IPS-15b (cell line): Measurements from ENCODE around the gene ADGB.
"Not testable (repeated sequence)": the region's sequence is repeated elsewhere in the genome, so short reads cannot be mapped to it uniquely, and the experiment has no call there.

Source experiments
- H3K27me3 ChIP-seq: one replicate; pipeline ENCODE4 v1.6.1; 2013; ENCODE audit warnings: low read length; ENCODE audit not compliant: control insufficient read depth, insufficient read depth
- H3K36me3 ChIP-seq: one replicate; pipeline ENCODE4 v1.6.1; 2013; ENCODE audit warnings: low read length; ENCODE audit not compliant: control insufficient read depth, insufficient read depth
- H3K4me1 ChIP-seq: one replicate; pipeline ENCODE4 v1.6.1; 2013; ENCODE audit warnings: mild to moderate bottlenecking, low read length; ENCODE audit not compliant: control insufficient read depth, insufficient read depth
- H3K4me3 ChIP-seq: one replicate; pipeline ENCODE4 v1.5.1; 2013; ENCODE audit warnings: low read depth, low read length
- H3K9ac ChIP-seq: one replicate; pipeline ENCODE4 v1.6.1; 2013; ENCODE audit warnings: low read depth, mild to moderate bottlenecking, low read length
- H3K9me3 ChIP-seq: one replicate; pipeline ENCODE4 v1.6.1; 2013; ENCODE audit warnings: mild to moderate bottlenecking, low read length; ENCODE audit not compliant: control insufficient read depth, insufficient read depth

ADGB gene

GRCh38 chr6:146833157-146833556 lies 234.4 kb downstream of the ADGB start:
- Histone ChIP-seq H3K36me3 (no peaks in the 10 kb centered on the region), H3K4me1 (peaks cover 13% of the 10 kb centered on the region), H3K27me3 (no peaks in the 10 kb centered on the region), H3K9ac (no peak overlapping the region), H3K9me3 (no peaks in the 10 kb centered on the region), H3K4me3 (no peak overlapping the region)

DNA sequence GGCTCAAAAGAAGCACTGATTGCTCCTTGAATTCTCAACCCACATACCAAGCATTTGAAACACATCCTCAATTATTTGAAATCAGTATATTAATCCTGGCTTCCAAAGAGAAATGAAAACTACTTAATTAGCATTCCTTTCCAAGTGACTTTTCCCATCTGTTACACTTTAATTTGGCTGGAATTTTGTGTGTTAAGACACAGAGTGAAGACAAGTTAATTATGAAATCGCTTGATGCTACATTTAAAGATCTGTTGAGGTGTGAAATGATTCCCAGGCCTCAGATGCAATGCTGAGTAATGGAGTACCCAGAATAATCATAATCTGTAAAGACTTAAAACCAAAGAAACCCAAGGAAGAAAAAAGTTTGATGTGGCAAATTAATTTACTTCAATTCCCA lies 241.4 kb downstream of the ADGB start:
- H3K36me3 ChIP-seq, result no peaks in the 10 kb centered on the region
- no peaks in the 10 kb centered on the region for H3K4me1 ChIP-seq
- H3K9ac ChIP-seq, result no peak overlapping the region
- no peaks in the 10 kb centered on the region for H3K27me3 ChIP-seq
- no peak overlapping the region for H3K4me3 ChIP-seq
- no peaks in the 10 kb centered on the region for H3K9me3 ChIP-seq

DNA sequence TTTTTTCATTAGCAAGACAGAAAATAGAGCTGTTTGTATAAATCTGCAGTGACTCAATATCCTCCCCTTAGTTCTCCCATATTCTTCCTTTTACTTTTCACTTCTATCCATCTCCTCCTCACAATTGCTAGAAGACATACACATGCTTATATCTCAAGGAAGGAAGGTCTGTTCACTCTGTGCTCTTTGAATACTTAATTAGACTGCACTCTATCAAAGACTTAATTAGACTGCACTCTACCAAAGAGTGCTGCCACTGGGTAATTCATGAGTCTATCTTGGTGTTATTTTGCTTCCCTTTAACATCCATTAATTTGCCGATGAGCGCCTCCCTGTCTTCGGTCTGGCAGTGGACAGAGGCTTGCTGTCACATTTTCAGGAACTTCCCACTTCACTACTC lies 241.9 kb downstream of the ADGB start:
- Histone ChIP-seq H3K4me3 (no peak overlapping the region), H3K27me3 (no peaks in the 10 kb centered on the region), H3K36me3 (no peaks in the 10 kb centered on the region), H3K9ac (no peak overlapping the region), H3K9me3 (no peaks in the 10 kb centered on the region), H3K4me1 (no peaks in the 10 kb centered on the region)

DNA sequence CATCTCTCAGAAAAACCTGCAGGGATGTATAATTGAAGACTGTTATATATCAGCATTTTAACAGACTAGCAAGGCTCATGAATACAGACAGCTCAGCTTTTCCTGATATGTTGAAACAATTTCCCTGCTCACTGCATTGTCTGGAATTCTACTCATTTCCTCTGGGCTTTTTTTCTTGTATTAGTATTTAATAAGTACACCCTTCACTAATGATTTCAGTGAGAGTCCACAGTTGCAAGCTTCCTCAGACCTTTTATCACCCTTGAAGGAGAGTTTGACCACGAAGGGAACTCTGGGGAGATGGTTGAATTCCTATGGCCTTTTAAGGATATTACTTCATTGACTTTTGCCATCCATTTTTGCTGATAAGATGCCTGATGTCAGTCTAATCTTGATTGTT lies 248.7 kb downstream of the ADGB start:
- no peaks in the 10 kb centered on the region for H3K9me3 ChIP-seq
- H3K36me3 ChIP-seq, result no peaks in the 10 kb centered on the region
- no peak overlapping the region for H3K4me3 ChIP-seq
- no peaks in the 10 kb centered on the region for H3K27me3 ChIP-seq
- no peak overlapping the region for H3K9ac ChIP-seq
- H3K4me1 ChIP-seq, result peaks cover 3% of the 10 kb centered on the region

- Histone ChIP-seq H3K9ac (peak overlapping the region; percentile 26), H3K9me3 (no peaks in the 10 kb centered on the region), H3K4me1 (peaks cover 3% of the 10 kb centered on the region), H3K4me3 (no peak overlapping the region), H3K27me3 (no peaks in the 10 kb centered on the region), H3K36me3 (no peaks in the 10 kb centered on the region)
Measured at GRCh38 chr6:146850238-146850896, 251.6 kb downstream of the ADGB start.

- Histone ChIP-seq H3K9me3 (no peaks in the 10 kb centered on the region), H3K9ac (peak overlapping the region; percentile 26), H3K4me3 (no peak overlapping the region), H3K27me3 (no peaks in the 10 kb centered on the region), H3K36me3 (no peaks in the 10 kb centered on the region), H3K4me1 (peaks cover 3% of the 10 kb centered on the region)
Measured at GRCh38 chr6:146850981-146851380, 252.2 kb downstream of the ADGB start.

DNA sequence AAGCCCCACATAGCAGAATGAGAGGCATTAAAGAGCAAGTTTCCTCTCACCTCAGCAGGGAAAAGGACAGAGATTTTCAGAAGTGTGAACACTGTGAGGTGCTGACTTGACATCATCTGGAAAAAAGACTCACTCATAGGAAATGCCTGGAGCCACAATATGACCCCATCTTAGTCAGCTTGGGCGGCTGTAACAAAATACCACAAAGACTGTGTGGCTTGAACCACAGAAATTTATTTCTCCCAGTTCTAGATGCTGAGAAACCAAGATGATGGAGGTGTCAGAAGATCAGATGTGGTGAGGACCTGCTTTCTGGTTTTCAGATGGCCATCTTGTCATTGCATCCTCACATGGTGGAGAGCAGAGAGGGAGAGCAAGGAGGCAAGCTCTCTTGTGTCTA lies 253.1 kb downstream of the ADGB start:
- H3K27me3 ChIP-seq, result no peaks in the 10 kb centered on the region
- H3K9me3 ChIP-seq, result no peaks in the 10 kb centered on the region
- no peak overlapping the region for H3K9ac ChIP-seq
- H3K4me3 ChIP-seq, result no peak overlapping the region
- peaks cover 3% of the 10 kb centered on the region for H3K4me1 ChIP-seq
- no peaks in the 10 kb centered on the region for H3K36me3 ChIP-seq

DNA sequence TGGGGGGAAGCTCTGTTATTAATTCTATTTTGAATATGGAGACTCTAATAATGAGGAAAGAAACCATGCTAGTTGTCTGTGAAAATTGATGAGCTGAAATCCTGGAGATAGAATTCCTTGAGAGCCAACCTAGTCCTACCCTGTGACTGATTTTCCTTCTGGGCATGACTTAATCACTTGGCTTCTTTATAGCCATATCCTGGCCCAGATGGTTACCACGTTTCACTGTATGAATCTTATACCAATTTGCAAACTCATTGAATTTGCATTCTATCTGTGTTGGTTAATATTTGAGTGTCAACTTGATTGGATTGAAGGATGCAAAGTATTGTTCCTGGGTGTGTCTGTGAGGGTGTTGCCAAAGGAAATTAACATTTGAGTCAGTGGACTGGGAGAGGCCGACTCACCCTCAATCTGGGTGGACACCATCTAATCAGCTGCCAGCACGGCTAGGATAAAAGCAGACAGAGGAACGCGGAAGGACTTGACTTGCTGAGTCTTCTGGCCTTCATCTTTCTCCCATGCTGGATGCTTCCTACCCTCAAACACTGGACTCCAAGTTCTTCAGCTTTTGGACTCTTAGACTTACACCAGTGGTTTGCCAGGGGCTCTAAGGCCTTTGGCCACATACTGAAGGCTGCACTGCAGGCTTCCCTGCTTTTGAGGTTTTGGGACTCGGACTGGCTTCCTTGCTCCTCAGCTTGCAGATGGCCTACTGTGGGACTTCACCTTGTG lies 255.9 kb downstream of the ADGB start:
- not testable (repeated sequence) for H3K4me1 ChIP-seq, H3K4me3 ChIP-seq, H3K9me3 ChIP-seq, H3K27me3 ChIP-seq, H3K36me3 ChIP-seq, H3K9ac ChIP-seq

DNA sequence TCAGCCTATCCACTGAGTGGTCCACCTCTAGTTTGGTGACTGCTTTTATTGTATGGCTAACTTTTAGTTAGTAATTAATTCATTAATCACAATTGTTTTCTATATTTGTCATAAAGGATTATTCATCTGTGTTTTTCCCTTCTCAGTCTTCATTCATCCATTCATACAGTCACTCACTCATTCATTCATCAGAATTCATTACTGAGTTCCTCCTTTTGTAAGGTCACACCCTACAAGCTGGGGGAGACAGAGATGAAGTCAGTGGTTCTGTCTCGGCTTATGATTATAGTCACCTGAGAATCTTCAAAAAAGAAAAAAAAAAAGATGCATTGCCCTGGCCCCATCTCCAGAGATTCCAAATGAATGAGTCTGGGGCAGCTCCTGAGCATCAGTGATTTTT lies 257.1 kb downstream of the ADGB start:
- Histone ChIP-seq H3K4me1 (peaks cover 3% of the 10 kb centered on the region), H3K9me3 (no peaks in the 10 kb centered on the region), H3K27me3 (no peaks in the 10 kb centered on the region), H3K36me3 (no peaks in the 10 kb centered on the region), H3K9ac (no peak overlapping the region), H3K4me3 (no peak overlapping the region)

DNA sequence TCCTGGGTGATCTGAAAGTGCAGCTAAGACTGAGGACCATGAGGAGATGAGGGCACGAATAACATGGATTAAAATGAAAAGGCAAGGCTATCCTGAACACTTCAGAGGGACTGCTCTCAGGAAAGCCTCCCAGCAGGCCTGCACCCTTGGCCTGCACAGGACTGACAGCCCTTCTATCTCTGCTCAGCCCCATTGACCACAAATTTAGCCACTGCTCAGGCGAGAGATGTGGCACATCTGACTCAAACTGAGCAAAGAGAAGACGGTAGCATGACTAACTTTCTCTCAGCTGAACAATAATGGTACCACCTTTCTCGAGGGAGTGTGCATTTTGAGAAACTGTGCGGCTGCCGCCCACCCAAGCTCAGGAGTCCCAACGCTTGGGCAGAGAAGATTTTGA lies 257.5 kb downstream of the ADGB start:
- Histone ChIP-seq H3K4me1 (peaks cover 3% of the 10 kb centered on the region), H3K9ac (no peak overlapping the region), H3K36me3 (no peaks in the 10 kb centered on the region), H3K27me3 (no peaks in the 10 kb centered on the region), H3K9me3 (no peaks in the 10 kb centered on the region), H3K4me3 (no peak overlapping the region)

- Histone ChIP-seq H3K4me3 (peak overlapping the region; percentile 55), H3K9me3 (no peaks in the 10 kb centered on the region), H3K36me3 (no peaks in the 10 kb centered on the region), H3K27me3 (no peaks in the 10 kb centered on the region), H3K9ac (peak overlapping the region; percentile 32), H3K4me1 (peaks cover 3% of the 10 kb centered on the region)
Measured at GRCh38 chr6:146857180-146857979, 258.6 kb downstream of the ADGB start.

DNA sequence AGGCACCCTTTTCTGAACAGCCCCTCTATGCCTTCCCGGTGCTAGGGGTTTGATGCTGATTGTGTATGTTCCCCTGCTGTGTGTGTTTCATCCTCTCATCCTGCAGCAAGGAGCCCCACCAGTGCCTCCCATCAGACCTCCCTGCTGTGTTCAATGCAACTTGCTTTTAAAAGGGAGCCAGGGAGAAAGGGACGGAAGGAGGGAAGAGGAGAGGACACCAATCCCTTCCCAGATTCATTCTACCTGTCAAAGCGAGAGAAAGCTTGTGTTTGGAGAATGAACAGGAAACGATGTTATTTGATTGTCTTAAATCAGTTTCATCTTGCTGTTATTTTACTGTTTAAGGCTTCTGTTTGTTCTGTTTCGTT lies 259.2 kb downstream of the ADGB start:
- Histone ChIP-seq H3K27me3 (no peaks in the 10 kb centered on the region), H3K9ac (peak overlapping the region; percentile 32), H3K9me3 (no peaks in the 10 kb centered on the region)

More for the DNA sequence above, 259.2 kb downstream of the ADGB start:
- peaks cover 3% of the 10 kb centered on the region for H3K4me1 ChIP-seq
- H3K36me3 ChIP-seq, result no peaks in the 10 kb centered on the region
- peak overlapping the region; percentile 55 for H3K4me3 ChIP-seq
